GM19193 (cell line): ENCODE results near the gene GPR27.

ENCODE experiments used
- POLR2A ChIP-seq: IDR thresholded peaks from 4 replicates; pipeline ENCODE4 v1.6.1; 2011; ENCODE audit not compliant: insufficient read depth, insufficient read length; ENCODE audit errors: extremely low read depth

Gene GPR27

GRCh38 chr3:71789922-71790321 lies 36.3 kb downstream of the GPR27 start:
- no peak for TF ChIP-seq POLR2A

- no peak for TF ChIP-seq POLR2A
These were observed 38.0 kb downstream of the GPR27 start for GRCh38 chr3:71791634-71792033.

GRCh38 chr3:71796290-71796689 lies 42.6 kb downstream of the GPR27 start:
- TF ChIP-seq POLR2A: no peak

GRCh38 chr3:71797455-71797854 lies 43.8 kb downstream of the GPR27 start:
- TF ChIP-seq POLR2A: no peak

GRCh38 chr3:71800023-71800422 lies 46.4 kb downstream of the GPR27 start:
- no peak for TF ChIP-seq POLR2A

GRCh38 chr3:71801986-71802385 lies 48.3 kb downstream of the GPR27 start:
- TF ChIP-seq POLR2A: no peak

GRCh38 chr3:71803248-71803647 lies 49.6 kb downstream of the GPR27 start:
- no peak for TF ChIP-seq POLR2A

- TF ChIP-seq POLR2A: no peak
These were observed 51.5 kb downstream of the GPR27 start for GRCh38 chr3:71805199-71805598.

GRCh38 chr3:71805691-71806090 lies 52.0 kb downstream of the GPR27 start:
- no peak for TF ChIP-seq POLR2A
